ENCODE data around the gene FURIN.
"Not testable (repeated sequence)": the region's sequence is repeated elsewhere in the genome, so short reads cannot be mapped to it uniquely, and the experiment has no call there.

FURIN gene

GRCh38 chr15:90918835-90919234 is 50.4 kb downstream of the FURIN start:
- H3K27ac ChIP-seq (replicated peaks), result no peak overlapping the region
- DNase-seq (ENCODE audit: low read depth in 1 of 2, low spot score in 1 of 2), result no peak
- no peaks in the 10 kb centered on the region for H3K27me3 ChIP-seq (ENCODE audit: insufficient read depth, poor library complexity, severe bottlenecking)
- TF ChIP-seq, protein P1, sequence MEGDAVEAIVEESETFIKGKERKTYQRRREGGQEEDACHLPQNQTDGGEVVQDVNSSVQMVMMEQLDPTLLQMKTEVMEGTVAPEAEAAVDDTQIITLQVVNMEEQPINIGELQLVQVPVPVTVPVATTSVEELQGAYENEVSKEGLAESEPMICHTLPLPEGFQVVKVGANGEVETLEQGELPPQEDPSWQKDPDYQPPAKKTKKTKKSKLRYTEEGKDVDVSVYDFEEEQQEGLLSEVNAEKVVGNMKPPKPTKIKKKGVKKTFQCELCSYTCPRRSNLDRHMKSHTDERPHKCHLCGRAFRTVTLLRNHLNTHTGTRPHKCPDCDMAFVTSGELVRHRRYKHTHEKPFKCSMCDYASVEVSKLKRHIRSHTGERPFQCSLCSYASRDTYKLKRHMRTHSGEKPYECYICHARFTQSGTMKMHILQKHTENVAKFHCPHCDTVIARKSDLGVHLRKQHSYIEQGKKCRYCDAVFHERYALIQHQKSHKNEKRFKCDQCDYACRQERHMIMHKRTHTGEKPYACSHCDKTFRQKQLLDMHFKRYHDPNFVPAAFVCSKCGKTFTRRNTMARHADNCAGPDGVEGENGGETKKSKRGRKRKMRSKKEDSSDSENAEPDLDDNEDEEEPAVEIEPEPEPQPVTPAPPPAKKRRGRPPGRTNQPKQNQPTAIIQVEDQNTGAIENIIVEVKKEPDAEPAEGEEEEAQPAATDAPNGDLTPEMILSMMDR (IDR thresholded peaks at IDR 0.05; ENCODE audit: insufficient read depth, low read length), result no peak
- TF ChIP-seq SPI1 (IDR thresholded peaks at IDR 0.05; ENCODE audit: borderline replicate concordance, low read depth), result no peak
- TF ChIP-seq POLR2AphosphoS5 (IDR thresholded peaks at IDR 0.05; ENCODE audit: low read depth), result no peak
- TF ChIP-seq GABPA (IDR thresholded peaks at IDR 0.05; ENCODE audit: low read depth), result no peak
- TF ChIP-seq, protein P2, sequence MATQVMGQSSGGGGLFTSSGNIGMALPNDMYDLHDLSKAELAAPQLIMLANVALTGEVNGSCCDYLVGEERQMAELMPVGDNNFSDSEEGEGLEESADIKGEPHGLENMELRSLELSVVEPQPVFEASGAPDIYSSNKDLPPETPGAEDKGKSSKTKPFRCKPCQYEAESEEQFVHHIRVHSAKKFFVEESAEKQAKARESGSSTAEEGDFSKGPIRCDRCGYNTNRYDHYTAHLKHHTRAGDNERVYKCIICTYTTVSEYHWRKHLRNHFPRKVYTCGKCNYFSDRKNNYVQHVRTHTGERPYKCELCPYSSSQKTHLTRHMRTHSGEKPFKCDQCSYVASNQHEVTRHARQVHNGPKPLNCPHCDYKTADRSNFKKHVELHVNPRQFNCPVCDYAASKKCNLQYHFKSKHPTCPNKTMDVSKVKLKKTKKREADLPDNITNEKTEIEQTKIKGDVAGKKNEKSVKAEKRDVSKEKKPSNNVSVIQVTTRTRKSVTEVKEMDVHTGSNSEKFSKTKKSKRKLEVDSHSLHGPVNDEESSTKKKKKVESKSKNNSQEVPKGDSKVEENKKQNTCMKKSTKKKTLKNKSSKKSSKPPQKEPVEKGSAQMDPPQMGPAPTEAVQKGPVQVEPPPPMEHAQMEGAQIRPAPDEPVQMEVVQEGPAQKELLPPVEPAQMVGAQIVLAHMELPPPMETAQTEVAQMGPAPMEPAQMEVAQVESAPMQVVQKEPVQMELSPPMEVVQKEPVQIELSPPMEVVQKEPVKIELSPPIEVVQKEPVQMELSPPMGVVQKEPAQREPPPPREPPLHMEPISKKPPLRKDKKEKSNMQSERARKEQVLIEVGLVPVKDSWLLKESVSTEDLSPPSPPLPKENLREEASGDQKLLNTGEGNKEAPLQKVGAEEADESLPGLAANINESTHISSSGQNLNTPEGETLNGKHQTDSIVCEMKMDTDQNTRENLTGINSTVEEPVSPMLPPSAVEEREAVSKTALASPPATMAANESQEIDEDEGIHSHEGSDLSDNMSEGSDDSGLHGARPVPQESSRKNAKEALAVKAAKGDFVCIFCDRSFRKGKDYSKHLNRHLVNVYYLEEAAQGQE (IDR thresholded peaks at IDR 0.05; ENCODE audit: insufficient replicate concordance, low read depth), result no peak
- no peak overlapping the region for H3K4me3 ChIP-seq (replicated peaks; ENCODE audit: insufficient read depth, low read length)

DNA sequence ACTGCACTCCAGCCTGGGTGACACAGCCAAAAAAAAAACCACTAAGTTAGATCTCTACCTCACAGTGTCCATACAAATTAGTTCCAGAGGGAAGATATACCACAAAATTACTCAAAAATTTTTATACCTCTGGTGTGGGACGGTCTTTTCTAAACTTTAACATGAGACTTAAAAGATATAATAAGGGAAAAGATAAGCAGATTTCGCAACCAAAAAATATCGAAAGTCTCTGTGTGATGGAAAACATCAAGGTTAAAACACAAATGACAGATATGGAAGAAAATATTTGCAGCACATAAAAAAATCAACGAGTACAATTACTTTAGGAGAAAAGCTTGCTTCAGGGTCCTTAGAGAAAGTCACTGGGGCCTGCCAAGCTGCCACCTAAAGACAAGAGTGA is 53.5 kb downstream of the FURIN start:
- TF ChIP-seq, protein P1 (IDR thresholded peaks at IDR 0.05; ENCODE audit: insufficient read depth, low read length), result no peak
- TF ChIP-seq SPI1 (IDR thresholded peaks at IDR 0.05; ENCODE audit: borderline replicate concordance, low read depth), result no peak
- TF ChIP-seq GABPA (IDR thresholded peaks at IDR 0.05; ENCODE audit: low read depth), result no peak
- TF ChIP-seq POLR2AphosphoS5 (IDR thresholded peaks at IDR 0.05; ENCODE audit: low read depth), result no peak
- TF ChIP-seq, protein P2 (IDR thresholded peaks at IDR 0.05; ENCODE audit: insufficient replicate concordance, low read depth), result no peak
- no peak for DNase-seq (ENCODE audit: low read depth in 1 of 2, low spot score in 1 of 2)
- Histone ChIP-seq H3K27me3 (ENCODE audit: insufficient read depth, poor library complexity, severe bottlenecking) (no peaks in the 10 kb centered on the region), H3K4me3 (replicated peaks; ENCODE audit: insufficient read depth, low read length) (no peak overlapping the region), H3K27ac (replicated peaks) (no peak overlapping the region)

GRCh38 chr15:90922712-90923322 is 54.4 kb downstream of the FURIN start:
- not testable (repeated sequence) for DNase-seq (ENCODE audit: low read depth in 1 of 2, low spot score in 1 of 2); H3K27ac ChIP-seq (replicated peaks); H3K4me3 ChIP-seq (replicated peaks; ENCODE audit: insufficient read depth, low read length); H3K27me3 ChIP-seq (ENCODE audit: insufficient read depth, poor library complexity, severe bottlenecking)

DNA sequence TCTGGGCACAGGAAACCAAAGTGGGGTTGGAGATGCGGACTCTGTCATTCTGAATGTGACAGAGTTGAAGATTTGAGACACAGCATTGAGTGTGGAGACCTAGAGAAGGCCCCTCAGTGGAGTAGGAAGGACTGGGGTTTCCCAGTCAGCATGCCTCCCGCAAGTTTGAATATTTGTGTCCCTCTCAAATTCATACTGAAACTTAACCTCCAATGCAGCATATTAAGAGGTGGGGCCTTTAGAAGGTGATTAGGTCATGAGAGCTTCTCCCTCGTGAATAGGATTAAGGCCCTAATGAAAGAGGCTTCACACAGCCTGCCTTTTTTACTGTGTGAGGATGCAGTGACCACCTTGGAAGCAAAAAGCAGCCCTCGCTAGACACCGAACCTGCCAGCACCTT is 56.0 kb downstream of the FURIN start:
- H3K27ac ChIP-seq (replicated peaks), result no peak overlapping the region
- no peak for DNase-seq (ENCODE audit: low read depth in 1 of 2, low spot score in 1 of 2)
- no peak overlapping the region for H3K4me3 ChIP-seq (replicated peaks; ENCODE audit: insufficient read depth, low read length)

GRCh38 chr15:90926766-90927165 is 58.4 kb downstream of the FURIN start:
- not testable (repeated sequence) for H3K27me3 ChIP-seq (ENCODE audit: insufficient read depth, poor library complexity, severe bottlenecking); H3K4me3 ChIP-seq (replicated peaks; ENCODE audit: insufficient read depth, low read length); DNase-seq (ENCODE audit: low read depth in 1 of 2, low spot score in 1 of 2); H3K27ac ChIP-seq (replicated peaks)

More for the DNA sequence above, 56.0 kb downstream of the FURIN start:
- no peaks in the 10 kb centered on the region for H3K27me3 ChIP-seq (ENCODE audit: insufficient read depth, poor library complexity, severe bottlenecking)
- TF ChIP-seq, protein P1 (IDR thresholded peaks at IDR 0.05; ENCODE audit: insufficient read depth, low read length), result no peak

All from HL-60 (cell line).